SK-N-SH (cell line): ENCODE results near the gene MAPKAP1. TPM values are rescaled to one million over a fixed set of nuclear protein-coding genes. Genes with fewer than 3 reads are reported as not detected.

Experiments used
- CTCF ChIA-PET: fragments of 300-600, 350-600 bp; formaldehyde crosslinking; extraction: SDS; loops from one replicate; lab custom pipeline; 2021; lab: Yijun Ruan, JAX
- POLR2A ChIA-PET: fragments of 350-600 bp; sonication (Branson Sonifier 250); formaldehyde crosslinking; extraction: SDS; loops from one replicate; lab custom pipeline; 2020; ENCODE audit warnings: antibody characterized with exemption, inconsistent platforms; lab: Yijun Ruan, JAX
- DNase-seq: peaks from one replicate; pipeline ENCODE4 v3.0.0; 2012
- H2AFZ ChIP-seq: fragments of 200-600 bp; sonication (generic); 2 replicates; pipeline ENCODE4 v1.8.1; 2016; ENCODE audit warnings: antibody characterized with exemption, mild to moderate bottlenecking, low read depth
- H3F3A ChIP-seq: fragments of 200-600 bp; sonication (generic); replicated peaks from 2 replicates; pipeline ENCODE3; 2016; ENCODE audit warnings: antibody characterized with exemption, mild to moderate bottlenecking; ENCODE audit not compliant: insufficient read depth
- H3K27ac ChIP-seq, 2 experiments: fragments of 200-500 bp in 1 of 2; fragments of 200-600 bp in 1 of 2; sonication (Bioruptor generic) in 1 of 2; sonication (generic), shearing (Covaris generic) in 1 of 2; 2 replicates each; pipeline versions ENCODE4 v1.5.1 to v1.6.1; 2014 to 2016; ENCODE audit warnings: low read depth in 2 of 2, inconsistent platforms in 1 of 2, low read length in 1 of 2, mild to moderate bottlenecking in 1 of 2, mixed read lengths in 1 of 2
- H3K27me3 ChIP-seq: fragments of 200-600 bp; sonication (generic), shearing (Covaris generic); 2 replicates; pipeline ENCODE4 v1.6.1; 2016; ENCODE audit warnings: mixed run types; ENCODE audit not compliant: insufficient read depth
- H3K36me3 ChIP-seq, 2 experiments: fragments of 200-500 bp in 1 of 2; fragments of 200-600 bp in 1 of 2; sonication (Bioruptor generic) in 1 of 2; sonication (generic) in 1 of 2; replicated peaks in 1 of 2; 2 replicates each; pipeline versions ENCODE3 to v1.5.1; 2014 to 2016; ENCODE audit warnings: low read length in 1 of 2, mild to moderate bottlenecking in 1 of 2; ENCODE audit not compliant: insufficient read depth in 2 of 2, control insufficient read depth in 1 of 2
- H3K4me1 ChIP-seq, 2 experiments: fragments of 200-500 bp in 1 of 2; fragments of 200-600 bp in 1 of 2; sonication (Bioruptor generic) in 1 of 2; sonication (generic), shearing (Covaris generic) in 1 of 2; 2 replicates each; pipeline versions ENCODE4 v1.5.1 to v1.6.1; 2014 to 2016; ENCODE audit warnings: low read depth in 1 of 2, low read length in 1 of 2, mixed run types in 1 of 2; ENCODE audit not compliant: insufficient read depth in 2 of 2, control insufficient read depth in 1 of 2
- H3K4me2 ChIP-seq: fragments of 200-600 bp; sonication (generic), shearing (Covaris generic); 2 replicates; pipeline ENCODE4 v1.6.1; 2017; ENCODE audit warnings: mixed run types
- H3K4me3 ChIP-seq, 2 experiments: fragments of 200-500 bp in 1 of 2; fragments of 200-600 bp in 1 of 2; sonication (Bioruptor generic) in 1 of 2; sonication (generic), shearing (Covaris generic) in 1 of 2; 2 replicates each; pipeline versions ENCODE4 v1.5.1 to v1.8.1; 2014 to 2016; ENCODE audit warnings: low read depth in 2 of 2, inconsistent platforms in 1 of 2, low read length in 1 of 2, mild to moderate bottlenecking in 1 of 2, mixed read lengths in 1 of 2, moderate library complexity in 1 of 2
- H3K79me2 ChIP-seq: fragments of 200-600 bp; sonication (generic); 2 replicates; pipeline ENCODE4 v1.8.1; 2017; ENCODE audit warnings: mild to moderate bottlenecking; ENCODE audit not compliant: insufficient read depth
- H3K9ac ChIP-seq: fragments of 200-600 bp; sonication (generic); 2 replicates; pipeline ENCODE4 v1.6.1; 2017; ENCODE audit warnings: mixed run types
- H3K9me2 ChIP-seq: fragments of 200-600 bp; sonication (generic); 2 replicates; pipeline ENCODE4 v1.6.1; 2017; ENCODE audit warnings: mixed run types
- H3K9me3 ChIP-seq: fragments of 200-600 bp; sonication (generic); 2 replicates; pipeline ENCODE4 v1.6.1; 2017; ENCODE audit warnings: mixed run types, mild to moderate bottlenecking, moderate library complexity
- H4K20me1 ChIP-seq: fragments of 200-600 bp; sonication (generic); 2 replicates; pipeline ENCODE4 v1.6.1; 2017; ENCODE audit warnings: mild to moderate bottlenecking, mixed run types; ENCODE audit not compliant: insufficient read depth
- CHD2 ChIP-seq: fragments of 150-350 bp; IDR thresholded peaks from 2 replicates; pipeline ENCODE4 v1.6.1; 2018; ENCODE audit warnings: low read length; ENCODE audit not compliant: partially characterized antibody
- EP300 ChIP-seq, 2 experiments: IDR thresholded peaks; 2 replicates each; pipeline versions ENCODE4 v1.4.0 to v1.6.1; 2012; ENCODE audit warnings: borderline replicate concordance in 1 of 2, low read depth in 1 of 2, low read length in 1 of 2
- JUND ChIP-seq: IDR thresholded peaks from 2 replicates; pipeline ENCODE4 v1.4.0; 2012
- MEF2A ChIP-seq: IDR thresholded peaks from 2 replicates; pipeline ENCODE4 v1.4.0; 2012; ENCODE audit warnings: low read depth, borderline replicate concordance
- NFIC ChIP-seq: IDR thresholded peaks from 2 replicates; pipeline ENCODE4 v1.4.0; 2012; ENCODE audit warnings: borderline replicate concordance
- RCOR1 ChIP-seq: fragments of 150-350 bp; IDR thresholded peaks from 2 replicates; pipeline ENCODE4 v1.6.1; 2017; ENCODE audit warnings: antibody characterized with exemption, low read length
- RXRA ChIP-seq: IDR thresholded peaks from 2 replicates; pipeline ENCODE4 v1.4.0; 2012; ENCODE audit warnings: low read depth, mild to moderate bottlenecking, borderline replicate concordance
- SIN3A ChIP-seq: IDR thresholded peaks from 2 replicates; pipeline ENCODE4 v1.6.1; 2012; ENCODE audit warnings: low read depth, mild to moderate bottlenecking, low read length, moderate library complexity, borderline replicate concordance
- TAF1 ChIP-seq: IDR thresholded peaks from 2 replicates; pipeline ENCODE4 v1.6.1; 2012; ENCODE audit warnings: low read depth, mild to moderate bottlenecking, low read length, moderate library complexity, borderline replicate concordance
- TEAD4 ChIP-seq: IDR thresholded peaks from 2 replicates; pipeline ENCODE4 v1.4.0; 2012; ENCODE audit warnings: mild to moderate bottlenecking, borderline replicate concordance; ENCODE audit not compliant: insufficient read depth
- WGBS: methylation state at CpG from one replicate; pipeline ENCODE4 v1.1.6; 2017; ENCODE audit warnings: low lambda C conversion rate; 5-methylcytosine and 5-hydroxymethylcytosine counted together
- polyA plus RNA-seq, 3 experiments: library from polyadenylated mRNA; depleted of rRNA; stranded (reverse); fragments of >200 nt; gene quantifications; 2 replicates each; pipeline ENCODE4 v1.2.3, GENCODE V29; 2012
- TF ChIP-seq, protein P1 (sequence below): IDR thresholded peaks from 2 replicates; pipeline ENCODE4; 2012
- TF ChIP-seq, protein P2 (sequence below): IDR thresholded peaks from 2 replicates; pipeline ENCODE4 v1.6.1; 2012; ENCODE audit warnings: mild to moderate bottlenecking, low read depth, low read length, moderate library complexity
- TF ChIP-seq, protein P3 (sequence below): IDR thresholded peaks from 2 replicates; pipeline ENCODE4 v1.4.0; 2012; ENCODE audit warnings: low read depth, borderline replicate concordance
- TF ChIP-seq, protein P4 (sequence below): IDR thresholded peaks from 2 replicates; pipeline ENCODE4 v1.4.0; 2012; ENCODE audit warnings: low read depth, borderline replicate concordance

MAPKAP1 gene
- polyA plus RNA-seq, 1 of the 3 experiments (the other 2 are of a cell fraction), result 117 TPM

DNA sequence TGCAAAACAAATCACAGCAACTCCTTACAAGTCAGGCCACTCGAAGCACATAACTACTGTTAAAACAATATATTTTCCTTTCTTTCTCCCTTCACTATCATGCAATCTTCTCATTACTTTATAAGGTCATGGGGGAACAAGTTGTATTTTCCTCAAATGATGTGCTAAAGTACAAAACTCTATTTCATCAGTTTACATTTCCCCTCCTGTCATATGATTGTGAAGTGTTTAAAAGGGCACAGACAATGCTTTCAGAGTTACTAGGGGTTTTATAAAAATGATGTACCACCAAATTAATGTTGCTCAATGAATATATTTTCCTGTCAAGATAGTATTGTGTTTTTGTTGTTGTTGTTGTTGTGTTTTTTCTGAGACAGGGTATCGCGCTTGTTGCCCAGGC, 34.1 kb downstream of the MAPKAP1 start:
- CTCF ChIA-PET, result no interaction called here
- H3K9me3 ChIP-seq, result no peaks in the 10 kb centered on the region
- peaks cover 79% of the 10 kb centered on the region for H3K79me2 ChIP-seq
- no peaks in the 10 kb centered on the region for H3K27me3 ChIP-seq
- H4K20me1 ChIP-seq, result 0 out of 2 replicates have a peak, but pooled peaks cover 4% of the 10 kb centered on the region
- H3K9me2 ChIP-seq, result no peaks in the 10 kb centered on the region
- H3K4me1 ChIP-seq, result peaks cover 0 to 13% of the 10 kb centered on the region in 2 experiments; a peak in 2 of 4 replicates
- no peak overlapping the region for H3K9ac ChIP-seq
- no peak overlapping the region for H3K27ac ChIP-seq
- no peak overlapping the region for H3K4me3 ChIP-seq
- TF ChIP-seq, protein P1, sequence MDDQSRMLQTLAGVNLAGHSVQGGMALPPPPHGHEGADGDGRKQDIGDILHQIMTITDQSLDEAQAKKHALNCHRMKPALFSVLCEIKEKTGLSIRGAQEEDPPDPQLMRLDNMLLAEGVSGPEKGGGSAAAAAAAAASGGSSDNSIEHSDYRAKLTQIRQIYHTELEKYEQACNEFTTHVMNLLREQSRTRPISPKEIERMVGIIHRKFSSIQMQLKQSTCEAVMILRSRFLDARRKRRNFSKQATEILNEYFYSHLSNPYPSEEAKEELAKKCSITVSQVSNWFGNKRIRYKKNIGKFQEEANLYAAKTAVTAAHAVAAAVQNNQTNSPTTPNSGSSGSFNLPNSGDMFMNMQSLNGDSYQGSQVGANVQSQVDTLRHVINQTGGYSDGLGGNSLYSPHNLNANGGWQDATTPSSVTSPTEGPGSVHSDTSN, result no peak
- TF ChIP-seq RXRA (no peak), SIN3A (no peak), NFIC (no peak), JUND (no peak), TAF1 (no peak), RCOR1 (no peak), MEF2A (no peak), TEAD4 (no peak), CHD2 (no peak), EP300 (IDR thresholded peaks at IDR 0.05; ENCODE audit: borderline replicate concordance in 1 of 2, low read depth in 1 of 2, low read length in 1 of 2) (no peak)
- TF ChIP-seq, protein P2, sequence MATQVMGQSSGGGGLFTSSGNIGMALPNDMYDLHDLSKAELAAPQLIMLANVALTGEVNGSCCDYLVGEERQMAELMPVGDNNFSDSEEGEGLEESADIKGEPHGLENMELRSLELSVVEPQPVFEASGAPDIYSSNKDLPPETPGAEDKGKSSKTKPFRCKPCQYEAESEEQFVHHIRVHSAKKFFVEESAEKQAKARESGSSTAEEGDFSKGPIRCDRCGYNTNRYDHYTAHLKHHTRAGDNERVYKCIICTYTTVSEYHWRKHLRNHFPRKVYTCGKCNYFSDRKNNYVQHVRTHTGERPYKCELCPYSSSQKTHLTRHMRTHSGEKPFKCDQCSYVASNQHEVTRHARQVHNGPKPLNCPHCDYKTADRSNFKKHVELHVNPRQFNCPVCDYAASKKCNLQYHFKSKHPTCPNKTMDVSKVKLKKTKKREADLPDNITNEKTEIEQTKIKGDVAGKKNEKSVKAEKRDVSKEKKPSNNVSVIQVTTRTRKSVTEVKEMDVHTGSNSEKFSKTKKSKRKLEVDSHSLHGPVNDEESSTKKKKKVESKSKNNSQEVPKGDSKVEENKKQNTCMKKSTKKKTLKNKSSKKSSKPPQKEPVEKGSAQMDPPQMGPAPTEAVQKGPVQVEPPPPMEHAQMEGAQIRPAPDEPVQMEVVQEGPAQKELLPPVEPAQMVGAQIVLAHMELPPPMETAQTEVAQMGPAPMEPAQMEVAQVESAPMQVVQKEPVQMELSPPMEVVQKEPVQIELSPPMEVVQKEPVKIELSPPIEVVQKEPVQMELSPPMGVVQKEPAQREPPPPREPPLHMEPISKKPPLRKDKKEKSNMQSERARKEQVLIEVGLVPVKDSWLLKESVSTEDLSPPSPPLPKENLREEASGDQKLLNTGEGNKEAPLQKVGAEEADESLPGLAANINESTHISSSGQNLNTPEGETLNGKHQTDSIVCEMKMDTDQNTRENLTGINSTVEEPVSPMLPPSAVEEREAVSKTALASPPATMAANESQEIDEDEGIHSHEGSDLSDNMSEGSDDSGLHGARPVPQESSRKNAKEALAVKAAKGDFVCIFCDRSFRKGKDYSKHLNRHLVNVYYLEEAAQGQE, result no peak
- TF ChIP-seq, protein P3, sequence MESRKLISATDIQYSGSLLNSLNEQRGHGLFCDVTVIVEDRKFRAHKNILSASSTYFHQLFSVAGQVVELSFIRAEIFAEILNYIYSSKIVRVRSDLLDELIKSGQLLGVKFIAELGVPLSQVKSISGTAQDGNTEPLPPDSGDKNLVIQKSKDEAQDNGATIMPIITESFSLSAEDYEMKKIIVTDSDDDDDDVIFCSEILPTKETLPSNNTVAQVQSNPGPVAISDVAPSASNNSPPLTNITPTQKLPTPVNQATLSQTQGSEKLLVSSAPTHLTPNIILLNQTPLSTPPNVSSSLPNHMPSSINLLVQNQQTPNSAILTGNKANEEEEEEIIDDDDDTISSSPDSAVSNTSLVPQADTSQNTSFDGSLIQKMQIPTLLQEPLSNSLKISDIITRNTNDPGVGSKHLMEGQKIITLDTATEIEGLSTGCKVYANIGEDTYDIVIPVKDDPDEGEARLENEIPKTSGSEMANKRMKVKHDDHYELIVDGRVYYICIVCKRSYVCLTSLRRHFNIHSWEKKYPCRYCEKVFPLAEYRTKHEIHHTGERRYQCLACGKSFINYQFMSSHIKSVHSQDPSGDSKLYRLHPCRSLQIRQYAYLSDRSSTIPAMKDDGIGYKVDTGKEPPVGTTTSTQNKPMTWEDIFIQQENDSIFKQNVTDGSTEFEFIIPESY, result no peak
- TF ChIP-seq, protein P4, sequence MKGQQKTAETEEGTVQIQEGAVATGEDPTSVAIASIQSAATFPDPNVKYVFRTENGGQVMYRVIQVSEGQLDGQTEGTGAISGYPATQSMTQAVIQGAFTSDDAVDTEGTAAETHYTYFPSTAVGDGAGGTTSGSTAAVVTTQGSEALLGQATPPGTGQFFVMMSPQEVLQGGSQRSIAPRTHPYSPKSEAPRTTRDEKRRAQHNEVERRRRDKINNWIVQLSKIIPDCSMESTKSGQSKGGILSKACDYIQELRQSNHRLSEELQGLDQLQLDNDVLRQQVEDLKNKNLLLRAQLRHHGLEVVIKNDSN, result no peak
- 97% methylated on average over 3 of the region's 3 CpGs for WGBS
- POLR2A ChIA-PET, result no interaction called here
- peaks cover 12 to 29% of the 10 kb centered on the region in 2 experiments for H3K36me3 ChIP-seq
- no peak overlapping the region for H3K4me2 ChIP-seq
- no peak for DNase-seq
- no peak overlapping the region for H2AFZ ChIP-seq
- peaks cover 26% of the 10 kb centered on the region for H3F3A ChIP-seq
